T follicular helper cell (primary cell): ENCODE data around the gene LSMEM2.
"Not testable (repeated sequence)": the region's sequence is repeated elsewhere in the genome, so short reads cannot be mapped to it uniquely, and the experiment has no call there.

Source experiments
- DNase-seq: peaks from one replicate; pipeline ENCODE4 v3.0.0-alpha.2; 2020; ENCODE audit warnings: low read depth

The LSMEM2 gene

GRCh38 chr3:50298836-50299637, 20.1 kb downstream of the LSMEM2 start, which contains the start of the genes HYAL3 and NAA80:
Gene HYAL3, minus strand, starts transcription at chr3:50299405. Its CDS starts 3,803 bp downstream, at chr3:50295602.
Gene NAA80, minus strand, starts transcription at chr3:50299405. Its CDS starts 1,942 bp downstream, at chr3:50297463.
- peak; percentile 99 for DNase-seq

GRCh38 chr3:50299638-50299928, 20.7 kb downstream of the LSMEM2 start:
- no peak for DNase-seq

- no peak for DNase-seq
These were observed 21.2 kb downstream of the LSMEM2 start for GRCh38 chr3:50299929-50300680.

GRCh38 chr3:50300681-50301254, 21.9 kb downstream of the LSMEM2 start:
- DNase-seq, result no peak

GRCh38 chr3:50302095-50303012, 23.5 kb downstream of the LSMEM2 start:
- DNase-seq, result no peak

GRCh38 chr3:50303013-50303815, 24.3 kb downstream of the LSMEM2 start, which contains the start of gene HYAL1:
Gene HYAL1, minus strand, starts transcription at chr3:50303574. Its CDS starts 618 bp downstream, at chr3:50302956.
- DNase-seq, result no peak

GRCh38 chr3:50304601-50305000, 25.7 kb downstream of the LSMEM2 start:
- DNase-seq, result no peak

GRCh38 chr3:50312041-50312440, 33.2 kb downstream of the LSMEM2 start:
- not testable (repeated sequence) for DNase-seq

- no peak for DNase-seq
These were observed 35.5 kb downstream of the LSMEM2 start for GRCh38 chr3:50314342-50314741.

- DNase-seq, result no peak
These were observed 35.9 kb downstream of the LSMEM2 start for GRCh38 chr3:50314816-50315215.

GRCh38 chr3:50316657-50317242, 37.9 kb downstream of the LSMEM2 start:
- DNase-seq, result peak; percentile 51

- no peak for DNase-seq
These were observed 38.4 kb downstream of the LSMEM2 start for GRCh38 chr3:50317300-50317699.

GRCh38 chr3:50318163-50318562, 39.3 kb downstream of the LSMEM2 start:
- DNase-seq, result no peak

GRCh38 chr3:50318615-50319014, 39.7 kb downstream of the LSMEM2 start:
- no peak for DNase-seq

- no peak for DNase-seq
These were observed 40.5 kb downstream of the LSMEM2 start for GRCh38 chr3:50319181-50319893.

- no peak for DNase-seq
These were observed 41.2 kb downstream of the LSMEM2 start for GRCh38 chr3:50319894-50320625.

- DNase-seq, result peak; percentile 30
These were observed 42.0 kb downstream of the LSMEM2 start for GRCh38 chr3:50320853-50321335.

- DNase-seq, result peak; percentile 71
These were observed 42.6 kb downstream of the LSMEM2 start for GRCh38 chr3:50321336-50322114.
